GM23248 (cell line): ENCODE data around the gene TTC39A.

Source experiments
- EZH2 ChIP-seq: fragments of 200-600 bp; sonication (generic); IDR thresholded peaks from 2 replicates; pipeline ENCODE4 v1.6.1; 2018; ENCODE audit warnings: antibody characterized with exemption, mild to moderate bottlenecking; ENCODE audit not compliant: insufficient read depth, poor library complexity, severe bottlenecking
- EZH2phosphoT487 ChIP-seq: fragments of 200-600 bp; sonication (generic); IDR thresholded peaks from 2 replicates; pipeline ENCODE4 v1.6.1; 2018; ENCODE audit warnings: antibody characterized with exemption, moderate library complexity, mild to moderate bottlenecking, low read depth; ENCODE audit not compliant: insufficient read depth

DNA sequence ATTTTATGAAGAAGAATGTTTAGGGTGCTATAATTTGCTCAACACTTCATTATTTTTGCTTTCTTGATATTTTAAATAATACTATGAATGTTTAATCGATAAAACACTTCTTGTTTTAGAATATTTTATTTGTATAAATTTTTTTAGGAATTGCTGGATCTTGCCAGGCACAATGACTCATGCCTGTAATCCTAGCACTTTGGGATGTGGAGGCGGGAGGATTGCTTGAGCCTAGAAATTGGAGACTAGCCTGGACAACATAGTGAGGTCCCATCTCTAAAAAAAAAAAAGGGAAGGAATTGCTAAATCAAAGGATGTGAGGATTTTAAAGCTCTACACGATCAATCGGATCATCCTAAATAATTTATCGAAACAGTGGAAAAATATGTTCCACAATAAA lies 76.7 kb downstream of the TTC39A start:
- no peak for TF ChIP-seq EZH2phosphoT487
- TF ChIP-seq EZH2 = no peak
